ENCODE measurements around the gene SPRY4.
"Not testable (repeated sequence)": the region's sequence is repeated elsewhere in the genome, so short reads cannot be mapped to it uniquely, and the experiment has no call there.

SPRY4 gene

GRCh38 chr5:142356349-142356715, 31.5 kb upstream of the SPRY4 start:
- TF ChIP-seq ISL1 (CRISPR knock-in tag; IDR thresholded peaks at IDR 0.05) (peak; percentile 34), TOX (CRISPR knock-in tag; IDR thresholded peaks at IDR 0.05; ENCODE audit: borderline replicate concordance) (no peak), SNAI2 (CRISPR knock-in tag; IDR thresholded peaks at IDR 0.05) (no peak), TCF4 (CRISPR knock-in tag; IDR thresholded peaks at IDR 0.05; ENCODE audit: borderline replicate concordance) (0 out of 2 replicates have a peak, but pooled peaks have one; percentile 41), ZNF8 (CRISPR knock-in tag; IDR thresholded peaks at IDR 0.05) (no peak), ZFP3 (CRISPR knock-in tag; IDR thresholded peaks at IDR 0.05) (0 out of 2 replicates have a peak, but pooled peaks have one; percentile 72)
- TF ChIP-seq, protein P1, sequence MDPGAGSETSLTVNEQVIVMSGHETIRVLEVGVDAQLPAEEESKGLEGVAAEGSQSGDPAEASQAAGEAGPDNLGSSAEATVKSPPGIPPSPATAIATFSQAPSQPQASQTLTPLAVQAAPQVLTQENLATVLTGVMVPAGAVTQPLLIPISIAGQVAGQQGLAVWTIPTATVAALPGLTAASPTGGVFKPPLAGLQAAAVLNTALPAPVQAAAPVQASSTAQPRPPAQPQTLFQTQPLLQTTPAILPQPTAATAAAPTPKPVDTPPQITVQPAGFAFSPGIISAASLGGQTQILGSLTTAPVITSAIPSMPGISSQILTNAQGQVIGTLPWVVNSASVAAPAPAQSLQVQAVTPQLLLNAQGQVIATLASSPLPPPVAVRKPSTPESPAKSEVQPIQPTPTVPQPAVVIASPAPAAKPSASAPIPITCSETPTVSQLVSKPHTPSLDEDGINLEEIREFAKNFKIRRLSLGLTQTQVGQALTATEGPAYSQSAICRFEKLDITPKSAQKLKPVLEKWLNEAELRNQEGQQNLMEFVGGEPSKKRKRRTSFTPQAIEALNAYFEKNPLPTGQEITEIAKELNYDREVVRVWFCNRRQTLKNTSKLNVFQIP (CRISPR knock-in tag; IDR thresholded peaks at IDR 0.05; ENCODE audit: borderline replicate concordance, low read depth) = no peak
- ATAC-seq = peak; percentile 48

DNA sequence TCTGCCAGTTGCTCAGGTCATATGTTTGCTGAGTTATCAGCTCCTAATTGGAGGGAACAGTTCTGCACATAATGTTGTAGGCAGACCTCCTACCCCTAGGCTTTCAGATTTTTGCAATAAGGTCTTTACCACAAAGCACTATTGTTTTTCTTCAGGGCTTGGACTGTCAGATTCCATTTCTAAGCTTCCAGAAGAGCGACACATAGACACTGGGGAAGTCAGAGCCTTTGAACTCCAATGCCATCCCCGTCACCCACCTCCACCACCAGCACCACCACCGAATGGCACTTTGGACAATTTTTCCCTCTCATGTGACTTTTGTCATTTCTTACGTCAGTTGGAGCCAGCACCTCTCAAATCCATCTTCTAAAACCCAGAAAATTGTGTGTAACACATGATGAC, 28.3 kb upstream of the SPRY4 start:
- no peak for ATAC-seq
- no peak for TF ChIP-seq ZNF8 (CRISPR knock-in tag; IDR thresholded peaks at IDR 0.05)
- no peak for TF ChIP-seq ISL1 (CRISPR knock-in tag; IDR thresholded peaks at IDR 0.05)
- TF ChIP-seq BACH2 (CRISPR knock-in tag; IDR thresholded peaks at IDR 0.05; ENCODE audit: borderline replicate concordance) = no peak
- no peak for TF ChIP-seq TOX (CRISPR knock-in tag; IDR thresholded peaks at IDR 0.05; ENCODE audit: borderline replicate concordance)
- TF ChIP-seq, protein P1 (CRISPR knock-in tag; IDR thresholded peaks at IDR 0.05; ENCODE audit: borderline replicate concordance, low read depth) = no peak
- TF ChIP-seq OSR1 (CRISPR knock-in tag; IDR thresholded peaks at IDR 0.05) = no peak

DNA sequence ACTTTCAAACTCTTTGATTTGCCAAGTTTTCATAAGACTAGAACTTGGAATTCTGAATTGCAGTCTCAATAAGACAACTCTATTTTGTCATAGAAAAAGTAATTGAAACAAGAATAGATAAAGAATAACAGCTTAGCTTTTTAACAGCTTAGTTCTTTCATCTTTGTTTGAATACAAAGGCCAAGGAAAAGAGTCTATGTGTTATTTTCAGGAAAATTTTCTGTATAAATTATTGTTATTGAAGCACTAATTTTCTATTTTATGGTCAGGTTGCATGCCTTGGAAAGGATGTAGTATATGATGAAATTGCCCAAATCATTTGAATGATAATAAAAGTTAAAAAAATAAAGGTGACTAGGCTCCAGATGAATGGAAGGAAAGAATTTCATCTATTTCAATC, 25.2 kb upstream of the SPRY4 start:
- TF ChIP-seq PPARA (CRISPR knock-in tag; IDR thresholded peaks at IDR 0.05; ENCODE audit: borderline replicate concordance) (no peak), CSDC2 (CRISPR knock-in tag; IDR thresholded peaks at IDR 0.05) (no peak), ARNTL (CRISPR knock-in tag; IDR thresholded peaks at IDR 0.05; ENCODE audit: borderline replicate concordance, low read depth) (no peak), ESRRG (CRISPR knock-in tag; IDR thresholded peaks at IDR 0.05) (no peak), ZNF565 (CRISPR knock-in tag; conservative IDR thresholded peaks at IDR 0.05; ENCODE audit: low read depth) (no peak), ZFP30 (CRISPR knock-in tag; IDR thresholded peaks at IDR 0.05) (no peak), TOX (CRISPR knock-in tag; IDR thresholded peaks at IDR 0.05; ENCODE audit: borderline replicate concordance) (no peak)
- TF ChIP-seq, protein P1 (CRISPR knock-in tag; IDR thresholded peaks at IDR 0.05; ENCODE audit: borderline replicate concordance, low read depth) = no peak
- ATAC-seq = no peak

GRCh38 chr5:142346706-142347105, 21.9 kb upstream of the SPRY4 start:
- ATAC-seq = no peak
- TF ChIP-seq OSR1 (CRISPR knock-in tag; IDR thresholded peaks at IDR 0.05) (no peak), ZC3H10 (CRISPR knock-in tag; IDR thresholded peaks at IDR 0.05) (no peak), GLIS3 (CRISPR knock-in tag; IDR thresholded peaks at IDR 0.05) (no peak), ESRRG (CRISPR knock-in tag; IDR thresholded peaks at IDR 0.05) (no peak), TCF4 (CRISPR knock-in tag; IDR thresholded peaks at IDR 0.05; ENCODE audit: borderline replicate concordance) (no peak)

GRCh38 chr5:142344915-142345314, 20.1 kb upstream of the SPRY4 start:
- not testable (repeated sequence) for ATAC-seq

- ATAC-seq = no peak
- no peak for TF ChIP-seq ZFP30 (CRISPR knock-in tag; IDR thresholded peaks at IDR 0.05)
- TF ChIP-seq OSR1 (CRISPR knock-in tag; IDR thresholded peaks at IDR 0.05) = no peak
- TF ChIP-seq TCF4 (CRISPR knock-in tag; IDR thresholded peaks at IDR 0.05; ENCODE audit: borderline replicate concordance) = no peak
- TF ChIP-seq ZNF565 (CRISPR knock-in tag; conservative IDR thresholded peaks at IDR 0.05; ENCODE audit: low read depth) = no peak
- TF ChIP-seq ZNF70 (CRISPR knock-in tag; IDR thresholded peaks at IDR 0.05) = no peak
- TF ChIP-seq ARNTL (CRISPR knock-in tag; IDR thresholded peaks at IDR 0.05; ENCODE audit: borderline replicate concordance, low read depth) = no peak
- TF ChIP-seq ISL1 (CRISPR knock-in tag; IDR thresholded peaks at IDR 0.05) = no peak
- no peak for TF ChIP-seq PPARA (CRISPR knock-in tag; IDR thresholded peaks at IDR 0.05; ENCODE audit: borderline replicate concordance)
- TF ChIP-seq RARB (CRISPR knock-in tag; IDR thresholded peaks at IDR 0.05) = no peak
- no peak for TF ChIP-seq TSHZ2 (CRISPR knock-in tag; IDR thresholded peaks at IDR 0.05)
- TF ChIP-seq ZC3H10 (CRISPR knock-in tag; IDR thresholded peaks at IDR 0.05) = no peak
- TF ChIP-seq ZNF8 (CRISPR knock-in tag; IDR thresholded peaks at IDR 0.05) = no peak
- no peak for TF ChIP-seq CSRNP3 (CRISPR knock-in tag; IDR thresholded peaks at IDR 0.05)
- no peak for TF ChIP-seq BACH2 (CRISPR knock-in tag; IDR thresholded peaks at IDR 0.05; ENCODE audit: borderline replicate concordance)
These were observed 18.7 kb upstream of the SPRY4 start for GRCh38 chr5:142343531-142343930.

All from SK-N-SH treated with all-trans-retinoic acid at 6 μM for 48 hours (cell line).